GM19397 (cell line): ENCODE measurements around the gene ZNF793.

ENCODE experiments used
- ATAC-seq: cut with Tn5 transposase; IDR thresholded peaks from one replicate; pipeline ENCODE4 v1.9.1; 2021; ENCODE audit warnings: mild to moderate bottlenecking, moderate library complexity; ENCODE audit not compliant: unreplicated experiment

The ZNF793 gene

GRCh38 chr19:37564624-37565369, 58.1 kb downstream of the ZNF793 start:
- ATAC-seq = no peak

- ATAC-seq = no peak
Measured at GRCh38 chr19:37565370-37565669, 58.6 kb downstream of the ZNF793 start.

GRCh38 chr19:37572203-37572602, 65.5 kb downstream of the ZNF793 start:
- no peak for ATAC-seq

DNA sequence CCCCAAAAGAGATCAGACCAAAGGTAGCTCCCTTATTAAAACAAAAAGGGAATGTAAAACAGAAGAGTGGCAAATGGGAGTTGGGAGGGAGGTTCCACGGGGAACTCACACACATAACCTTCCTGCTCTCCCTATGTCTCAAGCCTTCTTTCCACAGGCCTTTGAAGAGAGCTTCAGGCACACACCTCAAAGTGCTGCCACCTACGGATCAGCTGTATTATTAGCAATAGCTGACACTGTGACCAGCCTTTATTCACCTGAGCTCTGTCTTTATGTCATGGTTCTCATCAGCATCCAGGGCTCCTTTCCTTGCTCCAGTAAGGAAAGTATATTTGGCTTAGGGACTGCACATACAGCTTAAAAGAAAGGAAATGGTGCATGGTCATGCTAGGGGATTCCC, 76.6 kb downstream of the ZNF793 start:
- no peak for ATAC-seq
